WTC11 (cell line): ENCODE data around the gene IPO9. TPM values are rescaled to one million over a fixed set of nuclear protein-coding genes. Genes with fewer than 3 reads are reported as not detected.
"Not testable (repeated sequence)": the region's sequence is repeated elsewhere in the genome, so short reads cannot be mapped to it uniquely, and the experiment has no call there.

Experiments
- ATAC-seq: fragments of 200-7000 bp; cut with Tn5 transposase; 2 replicates; pipeline ENCODE4 v1.10.0; 2021; ENCODE audit warnings: mild to moderate bottlenecking, moderate library complexity
- CTCF ChIA-PET: fragments of 300-600 bp; sonication (Branson Sonifier 250); formaldehyde crosslinking; loops from one replicate; lab custom pipeline; 2021; ENCODE audit warnings: antibody characterized with exemption; lab: Charles Lee
- POLR2A ChIA-PET: fragments of 350-600 bp; sonication (Branson Sonifier 250); formaldehyde crosslinking; loops from one replicate; lab custom pipeline; 2021; ENCODE audit warnings: antibody characterized with exemption; lab: Charles Lee
- DNase-seq: peaks from one replicate; pipeline ENCODE4 v3.0.0; 2021; ENCODE audit warnings: low spot score
- H3K27ac Mint-ChIP-seq: 2 replicates; pipeline ENCODE4 v1.8.0; 2021; ENCODE audit warnings: mixed read lengths
- H3K27me3 Mint-ChIP-seq: 2 replicates; pipeline ENCODE4 v1.8.0; 2021; ENCODE audit warnings: low read depth, mild to moderate bottlenecking, moderate library complexity, mixed read lengths
- H3K36me3 Mint-ChIP-seq: 2 replicates; pipeline ENCODE4 v1.8.0; 2021; ENCODE audit warnings: mixed read lengths
- H3K4me1 Mint-ChIP-seq: 2 replicates; pipeline ENCODE4 v1.8.0; 2022; ENCODE audit warnings: mixed read lengths
- H3K4me3 Mint-ChIP-seq: 2 replicates; pipeline ENCODE4 v1.8.0; 2021; ENCODE audit warnings: mild to moderate bottlenecking, moderate library complexity, mixed read lengths
- H3K9me3 Mint-ChIP-seq: 2 replicates; pipeline ENCODE4 v1.8.0; 2021; ENCODE audit warnings: mixed read lengths
- ATF1 ChIP-seq: sonication (generic); formaldehyde crosslinking; IDR thresholded peaks from 2 replicates; pipeline ENCODE4 v1.8.1; 2023; ENCODE audit warnings: mild to moderate bottlenecking, moderate library complexity, missing genetic modification reagents
- ATF6 ChIP-seq: sonication (generic); formaldehyde crosslinking; IDR thresholded peaks from 2 replicates; pipeline ENCODE4 v1.8.1; 2023; ENCODE audit warnings: mild to moderate bottlenecking, missing genetic modification reagents
- FOXJ3 ChIP-seq: sonication (generic); formaldehyde crosslinking; IDR thresholded peaks from 2 replicates; pipeline ENCODE4 v1.9.0; 2021; ENCODE audit warnings: missing genetic modification reagents, mild to moderate bottlenecking, borderline replicate concordance
- GRHL2 ChIP-seq: fragments of 250-450 bp; sonication (Bioruptor Pico); IDR thresholded peaks from 2 replicates; pipeline ENCODE4 v1.8.0; 2022; ENCODE audit warnings: mild to moderate bottlenecking, moderate library complexity; ENCODE audit not compliant: insufficient replicate concordance, severe bottlenecking
- GTF2I ChIP-seq: fragments of 250-450 bp; sonication (Bioruptor Pico); conservative IDR thresholded peaks from 2 replicates; pipeline ENCODE4 v1.4.0; 2021; ENCODE audit warnings: mild to moderate bottlenecking
- HMGA2 ChIP-seq: fragments of 250-450 bp; sonication (Bioruptor Pico); IDR thresholded peaks from 2 replicates; pipeline ENCODE4 v1.4.0; 2021; ENCODE audit warnings: mild to moderate bottlenecking, moderate library complexity
- MXD4 ChIP-seq: fragments of 250-450 bp; sonication (Bioruptor Pico); IDR thresholded peaks from 2 replicates; pipeline ENCODE4 v1.8.0; 2021; ENCODE audit warnings: mild to moderate bottlenecking, moderate library complexity, borderline replicate concordance
- NFYB ChIP-seq: sonication (generic); formaldehyde crosslinking; conservative IDR thresholded peaks from 2 replicates; pipeline ENCODE4 v1.8.0; 2022; ENCODE audit warnings: low read depth, missing genetic modification reagents
- NR2C2 ChIP-seq: sonication (generic); formaldehyde crosslinking; IDR thresholded peaks from 2 replicates; pipeline ENCODE4 v1.8.0; 2022; ENCODE audit warnings: mild to moderate bottlenecking, missing genetic modification reagents
- PRDM15 ChIP-seq: sonication (generic); formaldehyde crosslinking; IDR thresholded peaks from 2 replicates; pipeline ENCODE4 v1.8.0; 2022; ENCODE audit warnings: missing genetic modification reagents
- SMAD3 ChIP-seq: sonication (generic); formaldehyde crosslinking; IDR thresholded peaks from 2 replicates; pipeline ENCODE4 v1.8.0; 2022; ENCODE audit warnings: missing genetic modification reagents, mild to moderate bottlenecking, borderline replicate concordance
- TCF7 ChIP-seq: sonication (generic); formaldehyde crosslinking; IDR thresholded peaks from 2 replicates; pipeline ENCODE4 v1.8.0; 2022; ENCODE audit warnings: mild to moderate bottlenecking, low read depth, missing genetic modification reagents, moderate library complexity
- TEAD1 ChIP-seq: sonication (generic); formaldehyde crosslinking; IDR thresholded peaks from 2 replicates; pipeline ENCODE4 v1.8.0; 2022; ENCODE audit warnings: mild to moderate bottlenecking, missing genetic modification reagents
- ZBTB43 ChIP-seq: sonication (generic); formaldehyde crosslinking; IDR thresholded peaks from 2 replicates; pipeline ENCODE4 v1.8.1; 2023; ENCODE audit warnings: mild to moderate bottlenecking, missing genetic modification reagents
- ZNF263 ChIP-seq: sonication (generic); formaldehyde crosslinking; IDR thresholded peaks from 2 replicates; pipeline ENCODE4 v1.8.1; 2022; ENCODE audit warnings: low read depth, mild to moderate bottlenecking, moderate library complexity, missing genetic modification reagents
- ZSCAN18 ChIP-seq: fragments of 250-450 bp; sonication (Bioruptor Pico); IDR thresholded peaks from 2 replicates; pipeline ENCODE4 v2.1.2; 2022; ENCODE audit warnings: mild to moderate bottlenecking, moderate library complexity
- total RNA-seq: library from RNA; stranded (reverse); gene quantifications from 3 replicates; pipeline ENCODE4 v1.2.3, GENCODE V29; 2021
- TF ChIP-seq, protein P1 (sequence below): fragments of 200-600 bp; IDR thresholded peaks from 2 replicates; pipeline ENCODE4 v1.8.0; 2022; ENCODE audit warnings: antibody characterized with exemption
- TF ChIP-seq, protein P2 (sequence below): sonication (generic); formaldehyde crosslinking; IDR thresholded peaks from 2 replicates; pipeline ENCODE4 v1.8.0; 2023; ENCODE audit warnings: missing genetic modification reagents, mild to moderate bottlenecking, borderline replicate concordance
- TF ChIP-seq, protein P3 (sequence below): sonication (generic); formaldehyde crosslinking; IDR thresholded peaks from 2 replicates; pipeline ENCODE4 v1.8.0; 2022; ENCODE audit warnings: mild to moderate bottlenecking, missing genetic modification reagents

The IPO9 gene
- total RNA-seq, 1 experiment from 2014 or later = 97.2 TPM

DNA sequence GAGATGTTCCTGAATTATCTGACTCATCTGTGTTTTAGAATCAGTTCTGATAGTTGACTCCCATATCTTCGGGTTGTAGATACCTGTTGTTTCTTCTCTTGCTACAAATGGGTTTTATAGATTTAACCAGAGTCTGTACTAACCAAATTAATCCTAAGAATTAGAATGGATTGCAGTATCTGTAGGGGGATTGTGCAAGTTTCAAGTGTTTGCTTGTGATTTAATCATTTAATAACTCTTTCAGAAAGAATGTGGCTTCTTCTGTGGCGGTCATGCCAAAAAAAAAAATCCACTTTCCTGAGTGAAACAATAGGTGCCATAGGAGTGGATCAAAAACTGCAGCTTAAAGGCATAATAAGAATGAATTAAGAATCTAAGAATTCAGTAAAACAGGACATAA, 9.4 kb downstream of the IPO9 start:
- H3K9me3 Mint-ChIP-seq = no peaks in the 10 kb centered on the region
- H3K4me1 Mint-ChIP-seq = peaks cover 29% of the 10 kb centered on the region
- TF ChIP-seq TEAD1 (CRISPR knock-in tag) (no peak), SMAD3 (CRISPR knock-in tag) (no peak), GRHL2 (no peak), GTF2I (CRISPR knock-in tag) (no peak), ATF1 (CRISPR knock-in tag) (no peak), ZSCAN18 (CRISPR knock-in tag) (no peak), ATF6 (CRISPR knock-in tag) (no peak), NFYB (CRISPR knock-in tag) (no peak), TCF7 (CRISPR knock-in tag) (no peak), NR2C2 (CRISPR knock-in tag) (no peak), MXD4 (no peak), ZBTB43 (no peak), HMGA2 (CRISPR knock-in tag) (no peak), ZNF263 (CRISPR knock-in tag) (no peak), FOXJ3 (CRISPR knock-in tag) (no peak), PRDM15 (no peak)
- TF ChIP-seq, protein P1, sequence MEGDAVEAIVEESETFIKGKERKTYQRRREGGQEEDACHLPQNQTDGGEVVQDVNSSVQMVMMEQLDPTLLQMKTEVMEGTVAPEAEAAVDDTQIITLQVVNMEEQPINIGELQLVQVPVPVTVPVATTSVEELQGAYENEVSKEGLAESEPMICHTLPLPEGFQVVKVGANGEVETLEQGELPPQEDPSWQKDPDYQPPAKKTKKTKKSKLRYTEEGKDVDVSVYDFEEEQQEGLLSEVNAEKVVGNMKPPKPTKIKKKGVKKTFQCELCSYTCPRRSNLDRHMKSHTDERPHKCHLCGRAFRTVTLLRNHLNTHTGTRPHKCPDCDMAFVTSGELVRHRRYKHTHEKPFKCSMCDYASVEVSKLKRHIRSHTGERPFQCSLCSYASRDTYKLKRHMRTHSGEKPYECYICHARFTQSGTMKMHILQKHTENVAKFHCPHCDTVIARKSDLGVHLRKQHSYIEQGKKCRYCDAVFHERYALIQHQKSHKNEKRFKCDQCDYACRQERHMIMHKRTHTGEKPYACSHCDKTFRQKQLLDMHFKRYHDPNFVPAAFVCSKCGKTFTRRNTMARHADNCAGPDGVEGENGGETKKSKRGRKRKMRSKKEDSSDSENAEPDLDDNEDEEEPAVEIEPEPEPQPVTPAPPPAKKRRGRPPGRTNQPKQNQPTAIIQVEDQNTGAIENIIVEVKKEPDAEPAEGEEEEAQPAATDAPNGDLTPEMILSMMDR = no peak
- TF ChIP-seq, protein P2, sequence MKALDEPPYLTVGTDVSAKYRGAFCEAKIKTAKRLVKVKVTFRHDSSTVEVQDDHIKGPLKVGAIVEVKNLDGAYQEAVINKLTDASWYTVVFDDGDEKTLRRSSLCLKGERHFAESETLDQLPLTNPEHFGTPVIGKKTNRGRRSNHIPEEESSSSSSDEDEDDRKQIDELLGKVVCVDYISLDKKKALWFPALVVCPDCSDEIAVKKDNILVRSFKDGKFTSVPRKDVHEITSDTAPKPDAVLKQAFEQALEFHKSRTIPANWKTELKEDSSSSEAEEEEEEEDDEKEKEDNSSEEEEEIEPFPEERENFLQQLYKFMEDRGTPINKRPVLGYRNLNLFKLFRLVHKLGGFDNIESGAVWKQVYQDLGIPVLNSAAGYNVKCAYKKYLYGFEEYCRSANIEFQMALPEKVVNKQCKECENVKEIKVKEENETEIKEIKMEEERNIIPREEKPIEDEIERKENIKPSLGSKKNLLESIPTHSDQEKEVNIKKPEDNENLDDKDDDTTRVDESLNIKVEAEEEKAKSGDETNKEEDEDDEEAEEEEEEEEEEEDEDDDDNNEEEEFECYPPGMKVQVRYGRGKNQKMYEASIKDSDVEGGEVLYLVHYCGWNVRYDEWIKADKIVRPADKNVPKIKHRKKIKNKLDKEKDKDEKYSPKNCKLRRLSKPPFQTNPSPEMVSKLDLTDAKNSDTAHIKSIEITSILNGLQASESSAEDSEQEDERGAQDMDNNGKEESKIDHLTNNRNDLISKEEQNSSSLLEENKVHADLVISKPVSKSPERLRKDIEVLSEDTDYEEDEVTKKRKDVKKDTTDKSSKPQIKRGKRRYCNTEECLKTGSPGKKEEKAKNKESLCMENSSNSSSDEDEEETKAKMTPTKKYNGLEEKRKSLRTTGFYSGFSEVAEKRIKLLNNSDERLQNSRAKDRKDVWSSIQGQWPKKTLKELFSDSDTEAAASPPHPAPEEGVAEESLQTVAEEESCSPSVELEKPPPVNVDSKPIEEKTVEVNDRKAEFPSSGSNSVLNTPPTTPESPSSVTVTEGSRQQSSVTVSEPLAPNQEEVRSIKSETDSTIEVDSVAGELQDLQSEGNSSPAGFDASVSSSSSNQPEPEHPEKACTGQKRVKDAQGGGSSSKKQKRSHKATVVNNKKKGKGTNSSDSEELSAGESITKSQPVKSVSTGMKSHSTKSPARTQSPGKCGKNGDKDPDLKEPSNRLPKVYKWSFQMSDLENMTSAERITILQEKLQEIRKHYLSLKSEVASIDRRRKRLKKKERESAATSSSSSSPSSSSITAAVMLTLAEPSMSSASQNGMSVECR (CRISPR knock-in tag) = no peak
- TF ChIP-seq, protein P3, sequence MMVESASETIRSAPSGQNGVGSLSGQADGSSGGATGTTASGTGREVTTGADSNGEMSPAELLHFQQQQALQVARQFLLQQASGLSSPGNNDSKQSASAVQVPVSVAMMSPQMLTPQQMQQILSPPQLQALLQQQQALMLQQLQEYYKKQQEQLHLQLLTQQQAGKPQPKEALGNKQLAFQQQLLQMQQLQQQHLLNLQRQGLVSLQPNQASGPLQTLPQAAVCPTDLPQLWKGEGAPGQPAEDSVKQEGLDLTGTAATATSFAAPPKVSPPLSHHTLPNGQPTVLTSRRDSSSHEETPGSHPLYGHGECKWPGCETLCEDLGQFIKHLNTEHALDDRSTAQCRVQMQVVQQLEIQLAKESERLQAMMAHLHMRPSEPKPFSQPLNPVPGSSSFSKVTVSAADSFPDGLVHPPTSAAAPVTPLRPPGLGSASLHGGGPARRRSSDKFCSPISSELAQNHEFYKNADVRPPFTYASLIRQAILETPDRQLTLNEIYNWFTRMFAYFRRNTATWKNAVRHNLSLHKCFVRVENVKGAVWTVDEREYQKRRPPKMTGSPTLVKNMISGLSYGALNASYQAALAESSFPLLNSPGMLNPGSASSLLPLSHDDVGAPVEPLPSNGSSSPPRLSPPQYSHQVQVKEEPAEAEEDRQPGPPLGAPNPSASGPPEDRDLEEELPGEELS (CRISPR knock-in tag) = no peak
- H3K27ac Mint-ChIP-seq = peak overlapping the region; percentile 13; the same call in 1 of the 2 replicates
- POLR2A ChIA-PET = interaction anchor here (0.7 kb wide), 1 partner anchor 43 kb away, joined by 3 read pairs; no protein-coding TSS in a partner anchor
- ATAC-seq (no peak), DNase-seq (no peak)
- peaks cover 15% of the 10 kb centered on the region for H3K36me3 Mint-ChIP-seq
- no peak overlapping the region for H3K4me3 Mint-ChIP-seq
- no peaks in the 10 kb centered on the region for H3K27me3 Mint-ChIP-seq
- CTCF ChIA-PET = interaction anchor here (1.2 to 5.6 kb wide), 2 partner anchors 9 to 45 kb away, joined by 4 to 29 read pairs; partner anchors contain the start of gene IPO9

DNA sequence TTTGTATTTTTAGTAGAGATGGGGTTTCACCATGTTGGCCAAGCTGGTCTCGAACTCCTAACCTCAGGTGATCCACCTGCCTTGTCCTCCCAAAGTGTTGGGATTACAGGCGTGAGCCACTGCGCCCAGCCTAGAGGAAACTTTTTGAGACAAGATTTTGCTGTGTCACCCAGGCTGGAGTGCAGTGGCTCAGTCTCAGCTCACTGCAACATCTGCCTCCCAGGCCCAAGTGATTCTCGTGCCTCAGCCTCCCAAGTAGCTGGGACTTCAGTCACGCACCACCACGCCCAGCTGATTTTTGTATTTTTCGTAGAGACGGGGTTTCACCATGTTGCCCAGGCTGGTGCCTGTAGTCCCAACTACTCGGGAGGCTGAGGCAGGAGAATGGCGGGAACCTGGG, 10.1 kb downstream of the IPO9 start:
- not testable (repeated sequence) for H3K9me3 Mint-ChIP-seq, ATAC-seq, H3K27me3 Mint-ChIP-seq, H3K4me3 Mint-ChIP-seq, DNase-seq, H3K27ac Mint-ChIP-seq
- Mint-ChIP-seq H3K36me3 (peaks cover 15% of the 10 kb centered on the region), H3K4me1 (peaks cover 29% of the 10 kb centered on the region)
- CTCF ChIA-PET = interaction anchor here (1.2 to 5.6 kb wide), 2 partner anchors 10 to 46 kb away, joined by 4 to 29 read pairs; partner anchors contain the start of gene IPO9
- POLR2A ChIA-PET = interaction anchor here (0.7 kb wide), 1 partner anchor 174 kb away, joined by 4 read pairs; no protein-coding TSS in a partner anchor
